NCI-H2196 treated with DMSO at 0.1 percent for 48 hours (cell line): Measurements from ENCODE around the gene ATP6V0C.

ENCODE experiments used
- DNase-seq: peaks from one replicate; lab custom pipeline; 2025; ENCODE audit not compliant: unreplicated experiment; lab: John Stamatoyannopoulos, UW

ATP6V0C gene

DNA sequence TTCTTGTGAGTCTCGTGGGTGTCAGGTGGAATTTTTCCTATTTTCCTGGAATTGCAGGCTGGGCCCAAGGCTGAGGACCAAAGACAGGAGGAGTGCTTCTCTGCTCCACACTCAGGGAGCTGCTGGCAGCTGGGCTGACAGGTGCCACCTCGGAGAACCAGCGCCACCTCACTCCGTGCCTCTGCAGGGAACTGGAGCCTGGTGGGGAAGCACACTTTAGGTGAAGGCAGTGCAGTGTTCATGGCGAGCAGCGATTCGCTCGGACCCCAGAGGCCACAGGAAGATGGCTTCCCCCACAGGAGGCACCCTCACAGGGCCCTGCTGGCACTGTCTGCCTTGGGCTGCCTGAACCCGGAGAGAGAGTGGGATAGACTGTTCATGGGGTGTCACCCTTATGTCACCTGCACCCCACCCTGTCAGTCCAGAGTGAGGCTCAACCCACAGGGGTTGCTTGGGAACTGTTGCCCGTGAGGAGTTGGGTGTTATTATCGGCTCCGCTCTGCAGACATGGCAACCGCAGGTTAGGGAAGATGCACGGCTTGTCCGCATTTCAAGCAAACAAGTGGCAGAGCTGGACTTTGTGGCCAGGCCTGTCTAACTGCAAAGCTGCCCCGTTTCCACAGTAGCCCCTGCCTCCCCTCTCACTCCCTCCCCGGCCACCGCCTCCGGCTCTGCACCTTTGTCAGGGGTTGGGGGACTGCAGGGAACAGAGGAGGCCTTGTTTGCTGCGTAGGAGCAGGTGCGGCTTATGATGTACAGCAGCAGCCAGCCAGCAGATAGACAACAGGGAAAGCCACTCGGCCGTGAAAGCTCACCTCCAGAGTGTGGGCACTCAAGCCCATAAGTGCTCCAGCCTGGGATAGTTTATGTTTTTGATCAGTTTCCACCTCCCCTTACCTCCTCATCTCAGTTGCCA is 23.3 kb upstream of the ATP6V0C start:
- DNase-seq: peak; percentile 45

DNA sequence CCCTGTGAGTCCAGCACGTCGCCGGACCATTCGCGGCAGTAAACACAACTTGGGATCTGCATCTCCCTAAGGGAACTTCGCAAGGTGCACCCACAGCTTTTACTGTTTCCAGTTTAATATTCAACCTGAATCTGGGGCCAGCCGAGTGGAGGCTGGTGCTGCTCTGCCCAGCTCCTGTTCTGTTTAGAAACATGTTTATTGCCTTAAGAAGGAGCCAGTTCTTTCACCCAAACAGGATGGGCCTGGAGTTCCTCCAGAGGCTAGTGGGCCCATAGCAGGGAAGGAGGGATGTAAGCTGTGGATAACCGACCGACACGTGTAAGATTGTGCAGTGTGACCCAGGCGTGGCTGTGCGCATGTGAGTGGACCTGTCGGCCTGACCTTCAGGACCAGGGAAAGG is 21.5 kb upstream of the ATP6V0C start:
- no peak for DNase-seq

DNA sequence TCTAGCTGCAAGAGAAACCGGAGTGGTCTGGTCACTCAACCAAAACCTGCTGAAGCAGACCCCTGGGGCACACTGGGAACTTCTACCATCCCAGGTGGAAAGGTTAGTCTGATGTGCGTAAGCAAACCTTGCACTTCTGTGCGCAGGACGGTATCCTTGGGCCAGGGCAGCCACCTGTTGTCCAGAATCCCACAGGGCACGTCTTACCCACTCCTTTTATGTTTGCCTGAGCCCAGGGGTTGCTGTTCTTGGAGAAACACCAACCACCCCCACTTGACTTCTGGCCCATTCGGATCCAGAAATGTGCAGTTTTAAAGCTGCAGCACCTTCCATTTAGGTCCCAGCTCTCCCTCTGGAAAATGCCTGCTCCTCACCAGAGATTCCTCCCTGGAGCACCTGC is 20.1 kb upstream of the ATP6V0C start:
- no peak for DNase-seq

DNA sequence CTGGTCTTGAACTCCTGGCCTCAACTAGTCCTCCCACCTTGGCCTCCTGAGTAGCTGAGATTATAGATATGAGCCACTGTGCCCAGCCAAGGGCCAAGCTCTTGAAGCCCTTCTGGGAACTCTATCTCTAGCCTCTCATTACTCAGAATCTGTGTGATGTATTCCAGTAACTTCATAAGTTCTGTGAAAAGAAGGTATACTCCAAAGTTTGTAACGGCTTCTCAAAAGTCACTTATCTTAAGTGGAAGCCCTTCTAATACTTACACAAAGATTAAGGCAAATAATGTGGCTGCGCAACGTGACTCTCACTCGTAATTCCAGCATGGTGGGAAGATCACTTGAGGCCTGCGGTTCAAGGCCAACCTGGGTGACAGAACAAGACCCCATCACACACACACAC is 19.1 kb upstream of the ATP6V0C start:
- DNase-seq: no peak

DNA sequence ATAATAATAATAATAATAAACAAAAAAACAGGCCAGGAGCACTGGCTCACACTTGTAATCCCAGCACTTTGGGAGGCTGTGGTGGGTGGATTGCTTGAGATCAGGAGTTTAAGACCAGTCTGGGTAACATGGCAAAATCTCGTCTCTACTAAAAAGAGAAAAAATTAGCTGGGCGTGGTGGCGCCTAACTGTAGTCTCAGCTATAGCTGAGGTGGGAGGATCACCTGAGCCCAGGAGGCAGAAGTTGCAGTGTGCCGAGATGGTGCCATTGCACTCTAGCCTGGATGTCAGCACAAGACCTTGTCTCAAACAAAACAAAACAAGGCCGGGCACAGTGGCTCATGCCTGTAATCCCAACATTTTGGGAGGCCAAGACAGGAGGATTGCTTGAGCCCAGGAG is 18.7 kb upstream of the ATP6V0C start:
- no peak for DNase-seq

DNA sequence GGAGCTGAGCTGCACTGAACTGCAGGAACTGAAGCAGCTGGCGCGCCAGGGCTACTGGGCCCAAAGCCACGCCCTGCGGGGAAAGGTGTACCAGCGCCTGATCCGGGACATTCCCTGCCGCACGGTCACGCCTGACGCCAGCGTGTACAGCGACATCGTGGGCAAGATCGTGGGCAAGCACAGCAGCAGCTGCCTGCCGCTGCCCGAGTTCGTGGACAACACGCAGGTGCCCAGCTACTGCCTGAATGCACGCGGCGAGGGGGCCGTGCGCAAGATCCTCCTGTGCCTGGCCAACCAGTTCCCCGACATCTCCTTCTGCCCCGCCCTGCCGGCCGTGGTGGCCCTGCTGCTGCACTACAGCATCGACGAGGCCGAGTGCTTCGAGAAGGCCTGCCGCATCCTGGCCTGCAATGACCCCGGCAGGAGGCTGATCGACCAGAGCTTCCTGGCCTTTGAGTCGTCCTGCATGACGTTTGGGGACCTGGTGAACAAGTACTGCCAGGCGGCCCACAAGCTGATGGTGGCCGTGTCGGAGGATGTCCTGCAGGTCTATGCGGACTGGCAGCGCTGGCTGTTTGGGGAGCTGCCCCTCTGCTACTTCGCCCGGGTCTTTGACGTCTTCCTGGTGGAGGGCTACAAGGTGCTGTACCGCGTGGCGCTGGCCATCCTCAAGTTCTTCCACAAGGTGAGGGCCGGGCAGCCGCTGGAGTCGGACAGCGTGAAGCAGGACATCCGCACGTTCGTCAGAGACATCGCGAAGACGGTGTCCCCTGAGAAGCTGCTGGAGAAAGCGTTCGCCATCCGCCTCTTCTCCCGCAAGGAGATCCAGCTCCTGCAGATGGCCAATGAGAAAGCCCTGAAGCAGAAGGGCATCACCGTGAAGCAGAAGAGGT is 17.3 kb upstream of the ATP6V0C start:
- no peak for DNase-seq

DNA sequence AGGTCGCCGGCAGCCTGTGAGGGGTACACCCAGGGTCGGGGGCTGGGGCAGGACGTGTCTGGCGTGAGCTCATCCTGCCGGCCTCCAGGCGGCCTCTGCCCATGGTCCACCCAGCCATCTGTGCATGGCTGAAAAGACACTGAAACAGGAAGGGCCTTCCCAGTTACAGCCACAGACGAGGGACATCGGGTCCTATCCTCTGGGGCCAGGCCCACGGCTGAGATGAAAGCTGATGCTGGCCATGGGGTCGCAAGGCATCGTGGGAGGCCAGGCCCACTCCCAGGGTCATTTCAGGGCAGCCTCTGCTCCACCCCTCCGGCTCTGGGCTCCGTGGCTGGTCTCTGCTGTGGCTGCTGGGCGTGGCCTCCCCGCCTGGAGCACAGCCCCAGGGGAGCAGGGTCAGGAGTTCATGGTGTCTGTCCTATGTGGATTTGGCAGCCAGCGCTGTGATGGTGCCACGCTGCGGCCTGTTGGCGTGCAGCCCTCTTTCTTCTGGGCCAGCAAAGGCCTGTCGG is 16.6 kb upstream of the ATP6V0C start:
- no peak for DNase-seq

DNA sequence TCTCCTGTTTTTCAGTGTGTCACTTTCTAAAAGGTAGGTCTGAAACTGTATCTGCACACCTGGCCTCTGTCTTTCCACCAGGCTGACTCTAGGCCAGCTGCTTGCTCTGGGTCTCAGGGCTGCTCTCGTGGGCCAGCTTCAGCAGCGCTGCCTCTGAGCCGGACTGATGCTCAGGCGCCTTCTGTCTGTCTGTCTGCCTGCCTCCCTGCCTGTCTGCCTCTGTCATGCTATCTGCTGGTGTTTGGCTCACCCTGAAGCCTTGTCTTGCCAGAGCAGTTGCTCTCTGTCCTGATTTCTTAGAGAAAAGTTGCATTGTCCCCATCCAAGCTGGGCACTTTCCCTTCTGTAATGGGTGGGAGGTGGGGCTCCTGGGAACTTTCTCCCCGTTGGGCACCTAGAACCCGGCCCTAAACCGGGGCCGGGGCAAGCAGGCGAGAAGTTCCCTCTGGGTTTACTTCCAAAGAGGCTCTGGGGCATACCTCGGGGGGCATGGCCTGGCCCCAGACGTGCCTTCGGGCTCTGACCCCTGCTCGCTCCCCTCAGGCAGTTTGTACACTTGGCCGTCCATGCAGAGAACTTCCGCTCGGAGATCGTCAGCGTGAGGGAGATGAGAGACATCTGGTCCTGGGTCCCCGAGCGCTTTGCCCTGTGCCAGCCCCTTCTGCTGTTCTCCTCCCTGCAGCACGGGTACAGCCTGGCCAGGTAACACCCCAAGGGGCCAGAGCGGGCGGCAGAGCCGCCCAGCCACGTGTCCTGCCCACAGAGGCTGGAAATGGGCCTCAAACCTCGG is 15.9 kb upstream of the ATP6V0C start:
- no peak for DNase-seq

DNA sequence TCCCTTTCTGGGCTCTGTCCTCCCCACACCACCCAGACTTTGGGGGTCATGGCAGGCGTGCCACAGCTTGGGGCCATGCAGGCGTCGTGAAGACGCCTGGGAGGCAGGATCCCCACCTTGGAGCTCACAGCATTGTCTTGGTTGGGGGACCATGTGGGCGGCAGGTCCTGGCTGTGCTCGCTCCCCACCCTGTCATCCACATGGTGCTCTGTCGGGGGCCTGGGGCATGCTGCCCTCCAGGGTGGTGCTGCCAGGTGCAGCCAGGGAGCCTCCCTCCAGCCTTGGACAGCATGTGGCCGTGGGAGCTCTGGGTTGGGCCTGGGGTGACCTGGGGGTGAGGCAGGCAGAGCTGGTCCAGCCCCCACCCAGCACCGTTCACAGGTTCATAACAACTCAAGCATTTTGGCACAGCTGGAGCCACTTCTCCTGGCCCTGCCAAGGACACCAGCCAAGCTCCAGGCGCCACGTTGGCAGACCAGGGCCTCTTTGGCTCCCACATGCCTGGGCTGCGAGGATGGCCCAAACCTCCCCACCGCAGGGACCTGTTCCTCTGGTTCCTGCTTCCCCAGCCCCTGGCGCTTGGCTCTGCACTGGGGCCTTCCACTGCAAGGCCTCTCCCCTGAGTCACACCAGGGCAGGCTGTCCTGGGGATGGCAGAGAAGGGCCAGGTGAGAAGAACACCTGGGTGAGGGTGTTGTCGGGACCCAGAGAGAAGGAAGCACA is 15.1 kb upstream of the ATP6V0C start:
- no peak for DNase-seq

DNA sequence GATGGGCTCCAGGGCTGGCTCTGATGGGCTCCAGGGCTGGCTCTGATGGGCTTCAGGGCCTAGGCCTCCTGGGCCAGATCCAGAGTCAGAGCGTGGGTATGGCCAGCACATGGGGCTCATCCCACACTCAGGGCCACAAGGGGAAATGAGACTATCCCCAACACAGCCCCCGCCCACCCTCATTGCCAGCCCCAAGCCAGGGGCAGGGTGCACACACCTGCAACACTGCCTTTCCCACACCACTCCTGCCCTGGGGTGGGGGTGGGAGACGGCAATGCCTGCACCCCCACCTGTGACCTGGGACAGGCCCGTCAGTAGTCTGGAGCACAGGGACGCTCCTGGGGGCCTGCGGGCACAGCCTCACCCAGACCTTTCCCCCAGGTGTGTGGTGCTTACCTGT is 14.3 kb upstream of the ATP6V0C start:
- DNase-seq: no peak

DNA sequence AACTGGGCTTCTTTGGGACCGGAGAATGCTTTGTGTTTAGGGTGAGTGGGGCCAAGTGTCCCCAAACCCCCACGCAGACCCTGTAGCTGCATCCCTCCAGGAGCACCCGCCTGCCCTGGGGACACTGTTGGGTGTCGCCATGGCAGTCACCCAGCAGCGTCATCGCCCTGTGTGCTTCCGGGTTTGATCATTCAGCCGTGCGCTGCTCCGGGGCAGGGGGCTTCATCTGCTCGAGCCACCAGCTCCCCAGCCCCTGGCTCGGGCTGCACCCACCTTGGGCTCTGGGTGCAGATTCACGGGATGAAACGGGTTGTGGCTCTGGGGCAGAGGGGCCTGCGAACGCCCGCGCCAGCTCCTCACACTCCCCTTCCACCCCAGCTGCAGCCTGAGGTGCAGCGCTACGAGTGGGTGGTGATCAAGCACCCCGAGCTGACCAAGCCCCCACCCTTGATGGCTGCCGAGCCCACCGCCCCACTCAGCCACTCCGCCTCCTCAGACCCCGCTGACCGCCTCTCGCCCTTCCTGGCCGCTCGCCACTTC is 13.8 kb upstream of the ATP6V0C start:
- DNase-seq: no peak

DNA sequence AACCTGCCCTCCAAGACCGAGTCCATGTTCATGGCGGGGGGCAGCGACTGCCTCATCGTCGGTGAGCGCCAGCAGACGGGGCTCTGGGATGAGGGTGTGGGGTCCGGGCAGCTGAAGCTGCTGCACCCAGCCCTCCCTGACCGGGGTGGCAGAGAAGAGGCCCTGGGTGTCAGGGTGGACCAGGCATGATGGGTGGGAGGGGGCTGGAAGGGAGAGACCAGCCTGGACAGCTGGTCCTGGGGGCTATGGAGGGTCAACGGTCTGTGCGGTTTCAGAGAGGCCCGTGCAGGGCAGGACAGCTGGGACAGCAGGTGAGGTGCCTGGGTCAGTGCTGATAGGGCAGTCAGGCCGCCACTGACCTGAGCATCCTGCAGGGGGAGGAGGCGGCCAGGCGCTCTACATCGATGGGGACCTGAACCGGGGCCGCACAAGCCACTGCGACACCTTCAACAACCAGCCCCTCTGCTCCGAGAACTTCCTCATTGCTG is 13.3 kb upstream of the ATP6V0C start:
- no peak for DNase-seq

DNA sequence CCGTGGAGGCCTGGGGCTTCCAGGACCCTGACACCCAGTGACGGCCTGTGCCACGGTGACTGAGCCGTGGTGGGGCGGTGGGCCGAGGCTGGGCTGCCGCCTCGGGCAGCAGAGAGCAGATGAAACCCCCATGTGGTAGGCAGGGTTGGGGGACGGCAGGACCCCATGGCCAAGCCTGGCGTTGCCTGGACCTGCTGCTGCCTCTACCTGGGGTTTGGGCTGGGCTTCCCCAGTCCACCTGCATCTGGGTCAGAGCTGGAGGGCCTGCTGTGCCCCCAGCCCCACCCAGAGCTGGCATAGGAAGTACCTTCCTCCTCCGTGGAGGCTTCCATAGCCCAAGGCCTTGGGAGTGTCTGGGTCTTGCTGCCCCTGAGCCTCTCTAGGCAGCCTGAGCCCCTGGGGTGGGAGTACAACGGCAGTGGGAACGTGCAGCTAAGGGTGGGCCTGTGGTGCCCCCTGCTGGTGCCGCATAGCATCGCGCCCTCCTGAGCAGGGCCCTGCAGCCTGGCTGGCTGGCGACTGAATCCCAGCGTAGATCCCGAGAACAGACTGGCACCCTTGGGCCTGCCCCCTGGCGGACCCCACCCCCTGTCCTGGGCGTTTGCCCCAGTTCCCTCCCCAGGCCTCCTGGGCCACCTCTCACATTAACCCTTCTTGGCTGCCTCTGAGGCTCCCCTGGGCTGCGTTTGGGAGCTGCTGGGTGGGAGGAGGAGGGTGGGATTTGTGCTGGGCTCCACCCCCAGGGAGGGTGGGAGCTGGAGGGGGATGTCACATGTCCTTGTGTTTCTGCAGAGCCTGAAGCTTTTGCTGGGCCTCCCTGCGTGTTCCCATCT is 12.6 kb upstream of the ATP6V0C start:
- peak; percentile 75 for DNase-seq

DNA sequence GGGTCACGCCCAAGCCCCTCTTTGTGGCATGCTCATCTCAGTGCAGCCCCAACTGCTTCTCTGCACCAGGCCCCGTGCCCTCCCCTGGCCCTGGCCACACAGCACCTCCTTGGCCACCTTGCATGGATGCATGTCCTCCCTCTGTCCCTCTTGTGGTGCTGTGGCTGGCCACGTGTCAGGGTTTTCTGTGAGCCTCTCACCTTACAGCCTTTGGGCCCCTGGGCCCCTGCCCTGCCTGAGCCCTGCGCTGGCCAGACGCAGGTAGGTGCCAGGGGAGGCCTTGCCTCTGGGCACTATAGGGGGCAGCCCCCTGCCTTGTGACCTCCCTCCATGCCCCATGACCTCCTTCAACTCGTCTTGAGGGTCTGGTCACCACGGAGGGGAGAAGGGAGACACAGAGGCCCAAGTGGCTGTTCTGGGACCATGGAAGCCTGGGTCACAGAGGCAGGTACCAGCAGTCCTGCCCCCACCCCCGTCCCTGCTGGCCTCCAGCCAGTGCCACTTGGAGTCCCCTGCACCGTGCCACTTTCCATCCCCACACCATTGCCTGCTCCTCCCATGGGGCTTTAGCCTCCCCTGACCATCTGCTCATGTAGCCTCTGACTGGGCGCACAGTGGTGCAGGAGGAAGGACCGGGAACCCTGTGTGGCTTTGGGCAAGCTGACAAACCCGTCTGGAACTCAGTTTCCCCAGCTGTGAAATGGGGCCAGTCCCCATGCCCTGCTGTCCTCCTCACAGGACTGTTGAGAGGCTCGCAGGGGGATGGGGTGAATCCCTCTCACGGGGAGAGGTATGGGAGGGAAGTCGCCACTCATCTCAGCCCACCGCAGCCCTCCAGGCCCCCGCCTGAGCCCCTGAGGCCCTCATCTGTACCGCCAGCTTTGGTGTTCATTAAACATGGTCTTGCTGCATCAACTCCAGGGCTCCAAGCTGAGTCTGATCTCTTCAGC is 11.5 kb upstream of the ATP6V0C start:
- DNase-seq: no peak

DNA sequence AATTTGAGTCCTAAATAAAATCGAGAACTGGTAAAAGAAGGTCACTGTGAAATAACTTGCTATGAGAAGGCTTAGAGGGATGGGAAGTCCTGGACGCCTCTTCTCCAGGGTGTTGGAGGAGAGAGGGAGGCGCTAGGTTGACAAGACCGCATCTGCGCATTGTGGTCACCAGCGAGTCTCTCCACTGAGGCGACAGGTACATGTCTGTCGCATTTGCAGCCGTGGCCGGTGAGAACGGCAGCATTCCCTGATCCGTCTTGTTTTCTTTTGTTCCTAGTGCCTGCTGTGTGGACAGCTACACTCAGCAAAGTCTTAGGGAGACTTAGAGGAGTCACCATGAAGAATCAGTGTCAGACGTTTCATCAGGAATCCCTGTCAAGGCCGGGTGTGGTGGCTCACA is 8.1 kb upstream of the ATP6V0C start:
- DNase-seq: no peak

DNA sequence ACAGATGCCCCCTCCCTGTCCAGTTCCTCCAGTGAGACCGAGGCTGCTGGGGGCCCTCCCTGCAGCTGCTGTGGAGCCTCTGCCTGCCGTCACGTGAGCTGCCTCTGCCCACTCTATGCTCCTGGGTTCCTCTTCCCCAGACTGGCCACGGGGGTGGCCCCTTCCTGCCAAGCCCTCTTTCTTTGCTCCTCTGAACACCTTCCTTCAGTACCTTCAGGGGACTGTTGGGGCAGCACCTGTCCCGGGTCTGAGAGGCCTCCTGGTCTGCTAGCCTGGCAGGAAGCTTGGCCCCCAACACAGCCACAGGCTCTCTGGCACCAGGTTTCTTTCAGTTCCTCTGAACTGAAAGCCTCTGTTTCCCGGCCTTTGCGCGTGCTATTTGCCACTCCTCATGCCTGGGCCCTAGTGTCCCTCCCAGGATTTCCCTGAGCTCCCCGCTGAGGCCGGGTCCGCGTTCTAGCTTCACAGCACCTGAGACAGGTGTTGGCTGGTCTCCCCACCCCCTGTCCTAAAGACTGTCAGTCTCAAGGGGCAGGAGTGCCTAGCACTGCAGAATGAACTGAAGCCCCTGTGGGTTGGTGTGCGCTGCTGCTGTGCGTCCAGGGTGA is 6.6 kb upstream of the ATP6V0C start:
- no peak for DNase-seq

DNA sequence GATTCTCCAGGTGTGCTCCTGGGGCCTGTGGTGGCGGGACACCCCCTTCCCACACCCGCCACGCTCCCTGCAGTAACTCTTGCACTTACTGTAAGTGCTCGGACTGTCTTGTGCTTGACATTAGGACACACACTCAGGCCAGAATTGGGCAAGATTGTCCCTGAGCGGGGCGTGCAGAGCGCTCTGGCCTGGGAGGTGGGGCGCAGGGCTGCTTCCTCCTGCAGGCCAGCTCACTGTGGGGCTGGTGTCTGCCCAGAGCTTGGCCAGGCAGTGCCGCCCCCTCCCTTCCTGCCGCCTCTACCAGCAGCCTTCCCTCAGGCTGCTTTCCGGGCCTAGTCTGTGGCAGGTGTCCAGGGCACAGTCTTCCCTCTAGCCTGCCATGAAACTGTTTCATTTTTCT is 6.1 kb upstream of the ATP6V0C start:
- no peak for DNase-seq
